ENCODE data around the gene EML4. TPM values are rescaled to one million over a fixed set of nuclear protein-coding genes. Genes with fewer than 3 reads are reported as not detected.

The EML4 gene
- total and polyA plus RNA-seq, 10 of the 15 experiments (the other 5 are each of a cell fraction or from before 2014, with no cell fraction given), result 23.1 to 91.3 (median 77.4) TPM

DNA sequence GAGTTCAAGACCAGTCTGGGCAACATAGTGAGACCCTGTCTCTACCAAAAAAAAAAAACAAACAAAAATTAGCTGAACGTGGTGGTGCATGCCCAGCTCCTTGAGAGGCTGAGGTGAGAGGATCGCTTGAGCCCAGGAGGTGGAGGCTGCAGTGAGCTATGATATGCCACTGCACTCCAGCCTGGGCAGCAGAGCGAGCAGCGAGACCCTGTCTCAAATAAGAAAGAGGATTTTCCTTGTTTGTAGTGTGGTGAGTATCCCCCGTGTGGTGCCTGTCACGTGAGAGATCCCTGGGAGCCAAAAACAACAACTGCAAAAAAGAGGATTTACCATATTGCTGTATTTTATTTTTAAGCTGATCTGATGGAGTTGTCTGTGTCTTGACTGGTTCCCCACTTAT is 9.2 kb downstream of the EML4 start:
- POLR2A ChIA-PET, result interaction anchor here (1.1 to 1.2 kb wide), 2 partner anchors 28 to 36 kb away, joined by 3 read pairs; no protein-coding TSS in a partner anchor
- intact Hi-C loops (cut with micrococcal nuclease; ENCODE audit: unreplicated experiment), result no loop called here
- in situ Hi-C loops (cut with MboI), result no loop called here

GRCh38 chr2:42180300-42180699 is 11.1 kb downstream of the EML4 start:
- SMC1A ChIA-PET (ENCODE audit: uncharacterized antibody, unreplicated experiment), result interaction anchor here (1.1 to 5.6 kb wide), 8 partner anchors 8 to 148 kb away, joined by 3 to 60 read pairs (median 4); no protein-coding TSS in a partner anchor
- in situ Hi-C loops (cut with MboI) (no loop called here), intact Hi-C loops (cut with micrococcal nuclease; ENCODE audit: unreplicated experiment) (no loop called here)
- peaks cover 0 to 8% of the 10 kb centered on the region in 2 experiments; a peak in 1 of 4 replicates for H3K36me3 ChIP-seq (ENCODE audit: control insufficient read depth in 2 of 2, insufficient read depth in 2 of 2, low read length in 1 of 2)
- H4K20me1 ChIP-seq (ENCODE audit: control insufficient read depth, insufficient read depth), result no peaks in the 10 kb centered on the region
- H3K4me1 ChIP-seq (ENCODE audit: control insufficient read depth, insufficient read depth, low read length), result peaks cover 3% of the 10 kb centered on the region; the same call in 1 of the 2 replicates
- H3K9ac ChIP-seq (ENCODE audit: control insufficient read depth, insufficient read depth, low read length), result no peak overlapping the region
- CTCF ChIA-PET, result interaction anchor here (0.9 to 4.3 kb wide), 4 partner anchors 8 to 84 kb away, joined by 5 to 23 read pairs (median 12); no protein-coding TSS in a partner anchor
- no peak overlapping the region for H3K4me3 ChIP-seq
- no peak overlapping the region for H2AFZ ChIP-seq (ENCODE audit: control insufficient read depth, low read depth, low read length)
- POLR2A ChIA-PET, result interaction anchor here (0.5 to 4.9 kb wide), 2 partner anchors 9 to 54 kb away, joined by 5 to 25 read pairs; no protein-coding TSS in a partner anchor
- TF ChIP-seq, protein P1, sequence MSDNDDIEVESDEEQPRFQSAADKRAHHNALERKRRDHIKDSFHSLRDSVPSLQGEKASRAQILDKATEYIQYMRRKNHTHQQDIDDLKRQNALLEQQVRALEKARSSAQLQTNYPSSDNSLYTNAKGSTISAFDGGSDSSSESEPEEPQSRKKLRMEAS (IDR thresholded peaks at IDR 0.05; ENCODE audit: low read depth, low read length), result no peak
- TF ChIP-seq CREB1 (IDR thresholded peaks at IDR 0.05; ENCODE audit: low read depth) (no peak), GABPA (IDR thresholded peaks at IDR 0.05; ENCODE audit: low read depth) (no peak), RELA (IDR thresholded peaks at IDR 0.05; ENCODE audit: borderline replicate concordance, partially characterized antibody) (no peak), SREBF1 (IDR thresholded peaks at IDR 0.05; ENCODE audit: low read length) (no peak), CHD1 (IDR thresholded peaks at IDR 0.05; ENCODE audit: low read depth, low read length) (no peak), NRF1 (conservative IDR thresholded peaks at IDR 0.05; ENCODE audit: low read depth, low read length) (no peak), STAT1 (conservative IDR thresholded peaks at IDR 0.05) (no peak), WRNIP1 (IDR thresholded peaks at IDR 0.05; ENCODE audit: borderline replicate concordance, low read depth, low read length) (no peak), KDM1A (IDR thresholded peaks at IDR 0.05; ENCODE audit: borderline replicate concordance) (no peak), TAF1 (IDR thresholded peaks at IDR 0.05; ENCODE audit: borderline replicate concordance, low read depth, low read length) (no peak), EZH2 (IDR thresholded peaks at IDR 0.05; ENCODE audit: borderline replicate concordance, control insufficient read depth, low read depth, low read length) (no peak)
- TF ChIP-seq, protein P2, sequence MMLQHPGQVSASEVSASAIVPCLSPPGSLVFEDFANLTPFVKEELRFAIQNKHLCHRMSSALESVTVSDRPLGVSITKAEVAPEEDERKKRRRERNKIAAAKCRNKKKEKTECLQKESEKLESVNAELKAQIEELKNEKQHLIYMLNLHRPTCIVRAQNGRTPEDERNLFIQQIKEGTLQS (IDR thresholded peaks at IDR 0.05; ENCODE audit: borderline replicate concordance, extremely low read depth, low read depth, low read length), result no peak
- TF ChIP-seq, protein P3, sequence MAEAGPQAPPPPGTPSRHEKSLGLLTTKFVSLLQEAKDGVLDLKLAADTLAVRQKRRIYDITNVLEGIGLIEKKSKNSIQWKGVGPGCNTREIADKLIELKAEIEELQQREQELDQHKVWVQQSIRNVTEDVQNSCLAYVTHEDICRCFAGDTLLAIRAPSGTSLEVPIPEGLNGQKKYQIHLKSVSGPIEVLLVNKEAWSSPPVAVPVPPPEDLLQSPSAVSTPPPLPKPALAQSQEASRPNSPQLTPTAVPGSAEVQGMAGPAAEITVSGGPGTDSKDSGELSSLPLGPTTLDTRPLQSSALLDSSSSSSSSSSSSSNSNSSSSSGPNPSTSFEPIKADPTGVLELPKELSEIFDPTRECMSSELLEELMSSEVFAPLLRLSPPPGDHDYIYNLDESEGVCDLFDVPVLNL (IDR thresholded peaks at IDR 0.05; ENCODE audit: low read depth, low read length), result no peak
- H3K4me2 ChIP-seq (ENCODE audit: control insufficient read depth, insufficient read depth), result no peak overlapping the region
- no peaks in the 10 kb centered on the region for H3K9me3 ChIP-seq (replicated peaks; ENCODE audit: control insufficient read depth, insufficient read depth, low read length)
- DNase-seq (ENCODE audit: low read depth, low spot score) (no peak), FAIRE-seq (no peak), ATAC-seq (peak; percentile 32)
- RAD21 ChIA-PET (ENCODE audit: unreplicated experiment), result interaction anchor here (1.5 to 3.0 kb wide), 3 partner anchors 9 to 84 kb away, joined by 7 to 13 read pairs (median 8); no protein-coding TSS in a partner anchor
- no peak overlapping the region for H3K27ac ChIP-seq (ENCODE audit: control insufficient read depth, insufficient read depth)
- H3K27me3 ChIP-seq (replicated peaks in 1 of 2; ENCODE audit: control insufficient read depth in 2 of 2, insufficient read depth in 2 of 2, low read length in 1 of 2), result no peaks in the 10 kb centered on the region
- peaks cover 79% of the 10 kb centered on the region for H3K79me2 ChIP-seq (ENCODE audit: control insufficient read depth, insufficient read depth, low read length)
- no TSS peak for BruUV-seq (replicated peaks)

More for the DNA sequence above, 9.2 kb downstream of the EML4 start:
- Histone ChIP-seq H3K9me3 (replicated peaks; ENCODE audit: control insufficient read depth, insufficient read depth, low read length) (no peaks in the 10 kb centered on the region), H3K9ac (ENCODE audit: control insufficient read depth, insufficient read depth, low read length) (no peak overlapping the region), H3K79me2 (ENCODE audit: control insufficient read depth, insufficient read depth, low read length) (peaks cover 83% of the 10 kb centered on the region), H2AFZ (ENCODE audit: control insufficient read depth, low read depth, low read length) (no peak overlapping the region), H4K20me1 (ENCODE audit: control insufficient read depth, insufficient read depth) (no peaks in the 10 kb centered on the region), H3K36me3 (ENCODE audit: control insufficient read depth in 2 of 2, insufficient read depth in 2 of 2, low read length in 1 of 2) (peaks cover 0 to 8% of the 10 kb centered on the region in 2 experiments; a peak in 1 of 4 replicates), H3K27ac (ENCODE audit: control insufficient read depth, insufficient read depth) (no peak overlapping the region), H3K27me3 (replicated peaks in 1 of 2; ENCODE audit: control insufficient read depth in 2 of 2, insufficient read depth in 2 of 2, low read length in 1 of 2) (no peaks in the 10 kb centered on the region), H3K4me1 (ENCODE audit: control insufficient read depth, insufficient read depth, low read length) (no peaks in the 10 kb centered on the region), H3K4me3 (no peak overlapping the region; the same call in 1 of the 2 replicates), H3K4me2 (ENCODE audit: control insufficient read depth, insufficient read depth) (no peak overlapping the region)
- no peak for DNase-seq (ENCODE audit: low read depth, low spot score)
- no peak for ATAC-seq
- CTCF ChIA-PET, result interaction anchor here (1.0 to 3.0 kb wide), 4 partner anchors 12 to 112 kb away, joined by 3 to 12 read pairs (median 8); no protein-coding TSS in a partner anchor
- RAD21 ChIA-PET (ENCODE audit: unreplicated experiment), result no interaction called here
- no peak for FAIRE-seq
- SMC1A ChIA-PET (ENCODE audit: uncharacterized antibody, unreplicated experiment), result interaction anchor here (0.7 to 1.4 kb wide), 4 partner anchors 18 to 73 kb away, joined by 3 to 5 read pairs (median 3); no protein-coding TSS in a partner anchor
- WGBS (ENCODE audit: insufficient coverage, insufficient replicate concordance, low lambda C conversion rate, missing lambda C conversion rate), result 92% methylated on average over 6 of the region's 6 CpGs
- BruUV-seq (replicated peaks), result no TSS peak
- TF ChIP-seq CBX3 (IDR thresholded peaks at IDR 0.05; ENCODE audit: borderline replicate concordance, low read depth) (no peak), HDGF (IDR thresholded peaks at IDR 0.05) (no peak), RCOR1 (conservative IDR thresholded peaks at IDR 0.05; ENCODE audit: low read depth, low read length) (no peak), YY1 (IDR thresholded peaks at IDR 0.05; ENCODE audit: low read depth, low read length) (no peak), JUND (IDR thresholded peaks at IDR 0.05; ENCODE audit: low read depth, low read length) (no peak), KDM1A (IDR thresholded peaks at IDR 0.05; ENCODE audit: borderline replicate concordance) (no peak)
